HCT116 (cell line): ENCODE measurements around the gene CRB1. TPM values are rescaled to one million over a fixed set of nuclear protein-coding genes. Genes with fewer than 3 reads are reported as not detected.

Experiments used
- ATAC-seq: fragments of 200-7000 bp; cut with Tn5 transposase; 2 replicates; pipeline ENCODE4 v1.9.1; 2020; ENCODE audit warnings: mild to moderate bottlenecking, moderate library complexity
- BruUV-seq: library from RNA; stranded (reverse); fragments of 400-500 nt; replicated peaks from 2 replicates; lab custom pipeline; 2021; lab: Mats Ljungman, UMichigan
- CTCF ChIA-PET: fragments of 300-600 bp; sonication (Branson Sonifier 250); formaldehyde crosslinking; loops from one replicate; lab custom pipeline; 2021; ENCODE audit warnings: antibody characterized with exemption; lab: Charles Lee
- POLR2A ChIA-PET: fragments of 300-600, 350-600 bp; sonication (Branson Sonifier 250); formaldehyde crosslinking; loops from one replicate; lab custom pipeline; 2021; ENCODE audit warnings: antibody characterized with exemption; lab: Charles Lee
- RAD21 ChIA-PET, 2 experiments: fragments of 300-600 bp; sonication (Branson Sonifier 250); formaldehyde crosslinking; loops; one replicate each; lab custom pipeline; 2023; ENCODE audit warnings: low total read pairs in 2 of 2; ENCODE audit not compliant: uncharacterized antibody in 2 of 2, unreplicated experiment in 2 of 2, low non-redundant PET in 1 of 2; lab: Charles Lee
- DNase-seq: peaks from one replicate; pipeline ENCODE4 v3.0.0-alpha.2; 2010; ENCODE audit warnings: low read depth, low spot score
- H2AFZ ChIP-seq: fragments of 200-600 bp; shearing (Covaris generic), sonication (generic); 2 replicates; pipeline ENCODE4 v1.6.1; 2017; ENCODE audit warnings: low read depth, mixed run types, mixed read lengths, antibody characterized with exemption, low read length; ENCODE audit not compliant: poor library complexity, severe bottlenecking
- H3K27ac ChIP-seq: 2 replicates; pipeline ENCODE4 v1.5.1; 2012; ENCODE audit warnings: low read depth, low read length
- H3K27me3 ChIP-seq: fragments of 200-600 bp; sonication (generic); 2 replicates; pipeline ENCODE4 v1.6.1; 2016; ENCODE audit warnings: mixed run types, low read length, mixed read lengths; ENCODE audit not compliant: insufficient read depth
- H3K36me3 ChIP-seq, 2 experiments: fragments of 200-500 bp in 1 of 2; fragments of 200-600 bp in 1 of 2; sonication (Bioruptor generic) in 1 of 2; sonication (generic) in 1 of 2; 2 replicates each; pipeline versions ENCODE4 v1.5.1 to v1.6.1; 2014 to 2016; ENCODE audit warnings: low read length in 2 of 2, inconsistent platforms in 1 of 2, mixed read lengths in 1 of 2, mixed run types in 1 of 2; ENCODE audit not compliant: insufficient read depth in 2 of 2, control insufficient read depth in 1 of 2
- H3K4me1 ChIP-seq, 2 experiments: fragments of 200-600 bp in 1 of 2; sonication (generic) in 1 of 2; 2 replicates each; pipeline versions ENCODE4 v1.5.1 to v1.6.1; 2012 to 2017; ENCODE audit warnings: low read length in 2 of 2, inconsistent platforms in 1 of 2, mild to moderate bottlenecking in 1 of 2, mixed read lengths in 1 of 2, mixed run types in 1 of 2, moderate library complexity in 1 of 2; ENCODE audit not compliant: insufficient read depth in 2 of 2, control insufficient read depth in 1 of 2
- H3K4me2 ChIP-seq: fragments of 200-600 bp; sonication (generic); 2 replicates; pipeline ENCODE4 v1.6.1; 2017; ENCODE audit warnings: mixed run types, low read length, mixed read lengths
- H3K4me3 ChIP-seq, 2 experiments: fragments of 200-600 bp in 1 of 2; sonication (generic) in 1 of 2; replicated peaks in 1 of 2; 2 replicates each; pipeline ENCODE4 v1.5.1; 2011 to 2016; ENCODE audit warnings: low read length in 2 of 2, control low read depth in 1 of 2, low read depth in 1 of 2, mild to moderate bottlenecking in 1 of 2, mixed read lengths in 1 of 2, mixed run types in 1 of 2
- H3K79me2 ChIP-seq: fragments of 200-600 bp; sonication (generic); 2 replicates; pipeline ENCODE4 v1.6.1; 2017; ENCODE audit warnings: mild to moderate bottlenecking, mixed run types, low read length, moderate library complexity, mixed read lengths; ENCODE audit not compliant: insufficient read depth
- H3K9ac ChIP-seq: fragments of 200-600 bp; sonication (generic); 2 replicates; pipeline ENCODE4 v1.6.1; 2016; ENCODE audit warnings: low read length, mixed read lengths
- H3K9me2 ChIP-seq: fragments of 200-600 bp; sonication (generic), shearing (Covaris generic); 2 replicates; pipeline ENCODE4 v1.6.1; 2017; ENCODE audit warnings: mixed run types, mild to moderate bottlenecking, moderate library complexity; ENCODE audit not compliant: insufficient read depth
- H3K9me3 ChIP-seq, 2 experiments: fragments of 200-500 bp in 1 of 2; fragments of 200-600 bp in 1 of 2; sonication (Bioruptor generic) in 1 of 2; sonication (generic) in 1 of 2; 2 replicates each; pipeline ENCODE4 v1.6.1; 2014 to 2017; ENCODE audit warnings: low read length in 2 of 2, mixed read lengths in 2 of 2, inconsistent platforms in 1 of 2, low read depth in 1 of 2, mild to moderate bottlenecking in 1 of 2, mixed run types in 1 of 2, moderate library complexity in 1 of 2; ENCODE audit not compliant: control insufficient read depth in 1 of 2, insufficient read depth in 1 of 2
- H4K20me1 ChIP-seq: fragments of 200-600 bp; sonication (generic), shearing (Covaris generic); 2 replicates; pipeline ENCODE4 v1.6.1; 2017; ENCODE audit warnings: mixed run types, mild to moderate bottlenecking, moderate library complexity; ENCODE audit not compliant: insufficient read depth
- CBX3 ChIP-seq: IDR thresholded peaks from 2 replicates; pipeline ENCODE4 v1.6.1; 2012; ENCODE audit warnings: low read depth
- CEBPB ChIP-seq: IDR thresholded peaks from 2 replicates; pipeline ENCODE4 v1.6.1; 2012; ENCODE audit warnings: low read depth
- EZH2phosphoT487 ChIP-seq: fragments of 200-600 bp; IDR thresholded peaks from 2 replicates; pipeline ENCODE4 v1.6.1; 2018; ENCODE audit warnings: antibody characterized with exemption, borderline replicate concordance
- FOSL1 ChIP-seq: IDR thresholded peaks from 2 replicates; pipeline ENCODE4 v1.6.1; 2012; ENCODE audit warnings: low read depth
- JUND ChIP-seq: IDR thresholded peaks from 2 replicates; pipeline ENCODE4 v1.6.1; 2012
- POLR2AphosphoS5 ChIP-seq: IDR thresholded peaks from 2 replicates; pipeline ENCODE4 v1.6.1; 2011; ENCODE audit warnings: mild to moderate bottlenecking, low read depth, low read length, moderate library complexity
- RAD21 ChIP-seq: IDR thresholded peaks from 2 replicates; pipeline ENCODE4 v1.6.1; 2012; ENCODE audit warnings: low read depth, mild to moderate bottlenecking
- SIN3A ChIP-seq: IDR thresholded peaks from 2 replicates; pipeline ENCODE4 v1.6.1; 2012; ENCODE audit warnings: low read depth
- TCF7L2 ChIP-seq: IDR thresholded peaks from 2 replicates; pipeline ENCODE4 v1.7.0; 2011; ENCODE audit warnings: borderline replicate concordance, inconsistent platforms; ENCODE audit not compliant: insufficient read depth, insufficient read length; ENCODE audit errors: extremely low read depth
- YY1 ChIP-seq: IDR thresholded peaks from 2 replicates; pipeline ENCODE4 v1.6.1; 2011; ENCODE audit warnings: low read length, low read depth, moderate library complexity, mild to moderate bottlenecking; ENCODE audit not compliant: insufficient replicate concordance; ENCODE audit errors: extremely low read depth
- intact Hi-C: fragments of 100-400 bp; cut with micrococcal nuclease; formaldehyde crosslinking; loops from 2 replicates; pipeline ENCODE4 v1.10.0; 2022
- total RNA-seq: library from RNA; stranded (reverse); gene quantifications from one replicate; pipeline ENCODE4 v1.2.1, GENCODE V29; 2021; ENCODE audit not compliant: unreplicated experiment
- TF ChIP-seq, protein P1 (sequence below): IDR thresholded peaks from 2 replicates; pipeline ENCODE4 v1.6.1; 2012

Gene CRB1
- total RNA-seq, 1 experiment from 2014 or later, result 0.07 TPM

DNA sequence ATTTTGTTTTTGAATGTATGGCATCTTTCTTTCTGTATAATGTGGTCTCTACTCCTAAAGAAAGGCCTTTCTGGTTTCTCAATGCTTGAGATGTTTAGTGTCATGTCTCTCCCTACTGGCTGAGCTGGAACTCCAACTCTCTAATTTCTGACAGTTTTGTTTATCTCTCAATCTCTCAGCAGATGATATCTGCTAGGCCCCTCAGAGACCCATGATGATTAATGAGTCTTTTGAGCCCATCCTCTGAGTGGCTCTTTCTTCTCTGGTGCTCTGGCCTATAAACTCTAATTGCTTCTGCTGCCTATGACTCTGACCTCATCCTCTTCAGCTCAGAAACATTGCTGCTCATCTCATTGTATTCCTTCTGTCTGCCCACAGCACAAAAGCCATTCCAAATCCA is 46.6 kb downstream of the CRB1 start (continued):
- no peak for TF ChIP-seq CBX3
- no peak for TF ChIP-seq SIN3A
- TF ChIP-seq, protein P1, sequence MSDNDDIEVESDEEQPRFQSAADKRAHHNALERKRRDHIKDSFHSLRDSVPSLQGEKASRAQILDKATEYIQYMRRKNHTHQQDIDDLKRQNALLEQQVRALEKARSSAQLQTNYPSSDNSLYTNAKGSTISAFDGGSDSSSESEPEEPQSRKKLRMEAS, result no peak
- no peak for TF ChIP-seq JUND
- no peak for TF ChIP-seq YY1
- TF ChIP-seq, all 23 proteins: peak for 0

DNA sequence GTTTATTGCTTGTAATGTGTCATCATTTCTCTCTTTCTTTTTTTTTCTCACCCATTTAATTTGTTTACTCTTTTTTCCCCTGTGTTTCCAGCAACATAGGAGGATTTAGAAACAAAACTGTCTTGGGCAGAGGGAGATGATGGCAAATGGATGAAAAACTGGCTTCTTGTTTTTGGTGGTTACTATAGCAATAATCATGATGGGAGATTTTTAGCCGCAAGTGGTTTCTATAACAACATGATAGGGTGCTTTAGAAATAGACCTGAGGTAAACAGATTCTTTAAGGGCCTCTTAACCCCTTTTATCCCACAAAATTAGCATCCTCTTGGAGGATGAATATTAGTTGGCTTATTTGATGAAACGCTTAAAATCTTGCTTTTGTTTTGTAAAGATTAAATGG is 51.6 kb downstream of the CRB1 start:
- no TSS peak for BruUV-seq
- H3K27ac ChIP-seq, result no peak overlapping the region
- H3K79me2 ChIP-seq, result no peaks in the 10 kb centered on the region
- H3K4me3 ChIP-seq, result no peak overlapping the region
- POLR2A ChIA-PET, result no interaction called here
- H2AFZ ChIP-seq, result no peak overlapping the region
- H3K27me3 ChIP-seq, result no peaks in the 10 kb centered on the region
- CTCF ChIA-PET, result no interaction called here
- peaks cover 3% of the 10 kb centered on the region; the same call in 1 of the 2 replicates for H3K9me2 ChIP-seq
- TF ChIP-seq FOSL1 (no peak), RAD21 (no peak)
- DNase-seq, result no peak
- no peaks in the 10 kb centered on the region for H3K4me1 ChIP-seq
- no peaks in the 10 kb centered on the region for H3K36me3 ChIP-seq
- no peak overlapping the region for H3K9ac ChIP-seq
- H3K4me2 ChIP-seq, result no peak overlapping the region
- no peaks in the 10 kb centered on the region for H4K20me1 ChIP-seq
- ATAC-seq, result no peak
- intact Hi-C loops, result no loop called here
- RAD21 ChIA-PET, result no interaction called here
- H3K9me3 ChIP-seq, result no peaks in the 10 kb centered on the region

DNA sequence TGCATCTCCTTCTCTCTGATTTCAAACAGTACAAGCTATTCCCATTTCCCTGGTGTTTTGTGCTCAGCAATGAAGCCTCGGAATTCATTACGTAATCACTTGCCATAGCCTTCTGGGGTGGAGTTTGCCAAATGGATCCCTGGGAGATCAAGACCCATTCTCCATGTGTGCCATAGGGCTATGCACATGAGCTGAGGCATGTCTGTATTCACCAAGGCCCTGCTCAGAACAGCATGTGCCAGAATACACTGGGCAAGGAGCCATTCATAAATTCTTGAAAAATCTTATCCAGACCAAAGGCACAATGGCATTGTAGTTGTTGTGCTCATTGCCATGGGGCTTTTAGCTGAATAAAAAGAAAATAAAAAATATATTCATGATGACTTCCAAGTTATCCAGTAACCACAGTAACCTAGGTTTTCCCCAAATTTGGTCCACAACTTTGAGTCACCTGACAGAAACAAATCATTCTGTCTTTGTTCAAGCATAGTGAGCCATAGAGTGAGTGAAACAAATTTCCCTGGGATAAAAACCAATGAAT is 53.0 kb downstream of the CRB1 start:
- TF ChIP-seq EZH2phosphoT487, result no peak
- no peak for TF ChIP-seq POLR2AphosphoS5
- no peak for TF ChIP-seq CEBPB
- no peak for TF ChIP-seq CBX3
- no peak for TF ChIP-seq TCF7L2
- H3K9me2 ChIP-seq, result peaks cover 3% of the 10 kb centered on the region; the same call in 1 of the 2 replicates
- H3K9ac ChIP-seq, result no peak overlapping the region
- H3K4me2 ChIP-seq, result no peak overlapping the region
- no peaks in the 10 kb centered on the region for H3K9me3 ChIP-seq
- no peaks in the 10 kb centered on the region for H3K36me3 ChIP-seq
- H2AFZ ChIP-seq, result no peak overlapping the region
- ATAC-seq, result no peak
- ChIA-PET POLR2A (no interaction called here), RAD21 (no interaction called here), CTCF (no interaction called here)
- BruUV-seq, result no TSS peak
- no peak overlapping the region for H3K27ac ChIP-seq
- H3K79me2 ChIP-seq, result no peaks in the 10 kb centered on the region
- no peak for DNase-seq
- intact Hi-C loops, result no loop called here
- no peaks in the 10 kb centered on the region for H4K20me1 ChIP-seq
- H3K4me3 ChIP-seq, result no peak overlapping the region
- H3K27me3 ChIP-seq, result no peaks in the 10 kb centered on the region
- no peaks in the 10 kb centered on the region for H3K4me1 ChIP-seq
